OCI-LY7 (cell line): Measurements from ENCODE around the gene MDGA2.

Experiments
- EZH2phosphoT487 ChIP-seq: fragments of 200-600 bp; sonication (generic); IDR thresholded peaks from 2 replicates; pipeline ENCODE4 v1.6.1; 2018; ENCODE audit warnings: low read depth, borderline replicate concordance, mild to moderate bottlenecking, mixed run types, antibody characterized with exemption, low read length, moderate library complexity, mixed read lengths
- TF ChIP-seq, protein P1 (sequence below): fragments of 200-600 bp; sonication (generic); conservative IDR thresholded peaks from 2 replicates; pipeline ENCODE4 v1.5.1; 2014; ENCODE audit warnings: mild to moderate bottlenecking, antibody characterized with exemption, low read length, moderate library complexity, mixed read lengths

DNA sequence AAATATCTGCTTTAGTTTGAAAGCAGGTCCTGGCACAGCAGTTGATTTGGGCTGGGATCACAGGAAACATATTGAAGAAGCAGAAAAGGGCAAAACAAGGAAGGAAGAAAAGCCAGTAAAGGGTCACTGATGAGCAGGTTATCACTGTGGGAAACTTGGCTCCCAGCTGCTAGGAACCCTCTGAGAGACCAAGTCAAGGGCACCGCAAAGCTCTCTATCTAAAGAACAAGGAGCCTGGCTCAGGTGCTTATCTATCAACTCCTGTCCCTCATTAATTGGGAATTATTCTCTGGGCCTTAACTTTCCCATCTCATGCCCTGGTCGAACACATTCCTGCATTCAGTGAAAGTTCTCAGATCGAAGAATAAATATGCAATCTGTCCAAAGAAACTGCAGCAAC lies 572.9 kb downstream of the MDGA2 start:
- TF ChIP-seq, protein P1, sequence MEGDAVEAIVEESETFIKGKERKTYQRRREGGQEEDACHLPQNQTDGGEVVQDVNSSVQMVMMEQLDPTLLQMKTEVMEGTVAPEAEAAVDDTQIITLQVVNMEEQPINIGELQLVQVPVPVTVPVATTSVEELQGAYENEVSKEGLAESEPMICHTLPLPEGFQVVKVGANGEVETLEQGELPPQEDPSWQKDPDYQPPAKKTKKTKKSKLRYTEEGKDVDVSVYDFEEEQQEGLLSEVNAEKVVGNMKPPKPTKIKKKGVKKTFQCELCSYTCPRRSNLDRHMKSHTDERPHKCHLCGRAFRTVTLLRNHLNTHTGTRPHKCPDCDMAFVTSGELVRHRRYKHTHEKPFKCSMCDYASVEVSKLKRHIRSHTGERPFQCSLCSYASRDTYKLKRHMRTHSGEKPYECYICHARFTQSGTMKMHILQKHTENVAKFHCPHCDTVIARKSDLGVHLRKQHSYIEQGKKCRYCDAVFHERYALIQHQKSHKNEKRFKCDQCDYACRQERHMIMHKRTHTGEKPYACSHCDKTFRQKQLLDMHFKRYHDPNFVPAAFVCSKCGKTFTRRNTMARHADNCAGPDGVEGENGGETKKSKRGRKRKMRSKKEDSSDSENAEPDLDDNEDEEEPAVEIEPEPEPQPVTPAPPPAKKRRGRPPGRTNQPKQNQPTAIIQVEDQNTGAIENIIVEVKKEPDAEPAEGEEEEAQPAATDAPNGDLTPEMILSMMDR: no peak
- no peak for TF ChIP-seq EZH2phosphoT487
